Progenitor cell of endocrine pancreas (in vitro differentiated cells): ENCODE data around the gene TKFC. TPM values are rescaled to one million over a fixed set of nuclear protein-coding genes. Genes with fewer than 3 reads are reported as not detected.

ENCODE experiments used
- DNase-seq: peaks from one replicate; pipeline ENCODE4 v3.0.0; 2021; ENCODE audit warnings: low spot score; ENCODE audit not compliant: unreplicated experiment
- H3K27ac Mint-ChIP-seq: 2 replicates; pipeline ENCODE4 v1.8.0; 2021; ENCODE audit warnings: mild to moderate bottlenecking, moderate library complexity, mixed read lengths
- H3K27me3 Mint-ChIP-seq: 2 replicates; pipeline ENCODE4 v1.8.0; 2021; ENCODE audit warnings: mixed read lengths
- H3K36me3 Mint-ChIP-seq: 2 replicates; pipeline ENCODE4 v1.8.0; 2022; ENCODE audit warnings: mixed read lengths; ENCODE audit not compliant: insufficient read depth
- H3K4me1 Mint-ChIP-seq: 2 replicates; pipeline ENCODE4 v1.8.0; 2021; ENCODE audit warnings: low read depth, mixed read lengths
- H3K4me3 Mint-ChIP-seq: 2 replicates; pipeline ENCODE4 v1.8.0; 2021; ENCODE audit warnings: low read depth, mild to moderate bottlenecking, moderate library complexity, mixed read lengths
- H3K9me3 Mint-ChIP-seq: 2 replicates; pipeline ENCODE4 v1.8.0; 2021; ENCODE audit warnings: low read depth, mixed read lengths
- total RNA-seq: library from RNA; stranded (reverse); gene quantifications from 2 replicates; pipeline ENCODE4 v1.2.1, GENCODE V29; 2021
- TF ChIP-seq, protein P1 (sequence below): fragments of 200-600 bp; sonication (generic); IDR thresholded peaks from one replicate; pipeline ENCODE4 v1.5.0; 2021; ENCODE audit warnings: antibody characterized with exemption, mild to moderate bottlenecking; ENCODE audit not compliant: unreplicated experiment

TKFC gene
- total RNA-seq, 1 donor from 2014 or later, result 78.8 TPM

DNA sequence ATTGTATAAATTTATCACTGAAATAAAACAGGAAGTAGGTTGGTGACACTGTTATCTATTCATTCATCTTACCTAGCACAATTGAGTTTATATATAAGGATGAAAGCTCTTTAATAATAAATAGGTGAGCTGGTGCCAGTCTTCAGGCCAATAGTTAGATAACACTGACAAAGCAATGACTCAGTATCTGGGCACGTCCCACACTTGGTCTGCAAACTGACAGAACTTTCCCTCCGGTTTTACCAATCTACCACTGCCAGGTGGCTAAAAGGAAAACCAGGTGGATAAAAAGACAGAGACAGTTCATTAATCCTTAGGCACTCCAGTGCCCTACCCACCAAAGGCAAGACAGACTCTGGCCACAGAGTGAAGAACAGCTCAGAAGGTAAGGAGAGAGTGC, 17.8 kb upstream of the TKFC start:
- TF ChIP-seq, protein P1, sequence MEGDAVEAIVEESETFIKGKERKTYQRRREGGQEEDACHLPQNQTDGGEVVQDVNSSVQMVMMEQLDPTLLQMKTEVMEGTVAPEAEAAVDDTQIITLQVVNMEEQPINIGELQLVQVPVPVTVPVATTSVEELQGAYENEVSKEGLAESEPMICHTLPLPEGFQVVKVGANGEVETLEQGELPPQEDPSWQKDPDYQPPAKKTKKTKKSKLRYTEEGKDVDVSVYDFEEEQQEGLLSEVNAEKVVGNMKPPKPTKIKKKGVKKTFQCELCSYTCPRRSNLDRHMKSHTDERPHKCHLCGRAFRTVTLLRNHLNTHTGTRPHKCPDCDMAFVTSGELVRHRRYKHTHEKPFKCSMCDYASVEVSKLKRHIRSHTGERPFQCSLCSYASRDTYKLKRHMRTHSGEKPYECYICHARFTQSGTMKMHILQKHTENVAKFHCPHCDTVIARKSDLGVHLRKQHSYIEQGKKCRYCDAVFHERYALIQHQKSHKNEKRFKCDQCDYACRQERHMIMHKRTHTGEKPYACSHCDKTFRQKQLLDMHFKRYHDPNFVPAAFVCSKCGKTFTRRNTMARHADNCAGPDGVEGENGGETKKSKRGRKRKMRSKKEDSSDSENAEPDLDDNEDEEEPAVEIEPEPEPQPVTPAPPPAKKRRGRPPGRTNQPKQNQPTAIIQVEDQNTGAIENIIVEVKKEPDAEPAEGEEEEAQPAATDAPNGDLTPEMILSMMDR, result no peak
- Mint-ChIP-seq H3K27ac (no peak overlapping the region), H3K4me3 (no peak overlapping the region), H3K4me1 (no peaks in the 10 kb centered on the region), H3K9me3 (no peaks in the 10 kb centered on the region), H3K36me3 (peaks cover 21% of the 10 kb centered on the region), H3K27me3 (no peaks in the 10 kb centered on the region)
- no peak for DNase-seq

DNA sequence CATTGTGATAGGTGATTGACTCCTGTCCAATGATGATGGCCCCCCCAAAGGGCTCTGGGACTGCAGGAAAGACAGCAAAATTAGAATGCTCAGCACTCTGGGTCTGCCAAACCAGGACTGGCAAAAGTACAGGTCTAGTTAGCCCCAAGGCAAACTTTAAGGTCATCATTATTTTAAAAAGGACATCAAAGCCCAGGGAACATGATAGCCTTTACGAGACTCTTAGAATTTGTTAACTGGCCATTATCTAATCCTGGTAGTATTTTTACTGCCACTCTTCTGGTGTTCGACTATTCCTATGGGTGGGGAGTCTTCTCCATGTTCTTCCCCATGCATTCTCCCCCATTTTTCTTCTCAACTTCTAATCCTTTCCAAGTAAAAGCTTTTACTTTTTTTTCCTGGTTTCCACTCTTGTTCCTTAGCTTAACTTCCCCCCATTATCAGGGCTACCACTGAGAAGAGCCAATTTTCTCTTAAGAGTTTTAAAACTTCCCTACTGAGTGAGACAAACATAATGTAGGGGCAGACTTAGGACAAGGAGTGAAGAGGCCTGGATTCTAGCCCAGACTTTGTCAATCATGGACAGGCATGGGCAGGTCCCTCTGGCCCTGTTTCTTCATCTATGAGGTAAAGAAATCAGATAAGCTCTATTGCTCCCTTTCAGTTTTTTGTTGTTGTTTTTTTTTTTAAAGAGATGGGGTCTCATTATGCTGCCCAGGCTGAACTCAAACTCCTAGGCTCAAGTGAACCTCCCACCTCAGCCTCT, 7.2 kb upstream of the TKFC start:
- peaks cover 29% of the 10 kb centered on the region for H3K36me3 Mint-ChIP-seq
- TF ChIP-seq, protein P1, result no peak
- peaks cover 4% of the 10 kb centered on the region for H3K4me1 Mint-ChIP-seq
- H3K4me3 Mint-ChIP-seq, result no peak overlapping the region
- DNase-seq, result no peak
- H3K27ac Mint-ChIP-seq, result peak overlapping the region; percentile 24
- H3K9me3 Mint-ChIP-seq, result no peaks in the 10 kb centered on the region
- H3K27me3 Mint-ChIP-seq, result no peaks in the 10 kb centered on the region

DNA sequence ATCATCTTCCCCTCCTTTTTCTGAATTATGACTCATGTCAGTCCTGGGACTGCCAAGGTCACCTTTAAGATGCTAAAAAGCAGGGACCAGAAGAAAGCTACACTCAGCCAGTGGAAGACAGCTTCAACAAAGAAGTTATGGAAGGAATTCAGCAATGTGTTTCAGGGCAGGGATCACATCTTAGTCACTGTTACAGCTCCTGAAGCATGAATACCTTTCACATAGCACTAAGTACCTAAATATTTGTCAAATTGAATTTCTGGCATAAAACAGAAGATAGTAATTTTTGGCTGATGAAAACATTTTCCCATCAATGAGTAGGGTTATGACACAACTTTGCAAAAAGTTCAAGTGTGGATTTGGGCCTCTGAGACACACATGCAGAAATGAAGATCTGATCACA, 5.4 kb upstream of the TKFC start:
- DNase-seq, result no peak
- H3K9me3 Mint-ChIP-seq, result no peaks in the 10 kb centered on the region
- H3K27ac Mint-ChIP-seq, result no peak overlapping the region
- H3K27me3 Mint-ChIP-seq, result no peaks in the 10 kb centered on the region
- H3K4me1 Mint-ChIP-seq, result peaks cover 20% of the 10 kb centered on the region
- H3K4me3 Mint-ChIP-seq, result no peak overlapping the region
- H3K36me3 Mint-ChIP-seq, result peaks cover 23% of the 10 kb centered on the region
- TF ChIP-seq, protein P1, result no peak

DNA sequence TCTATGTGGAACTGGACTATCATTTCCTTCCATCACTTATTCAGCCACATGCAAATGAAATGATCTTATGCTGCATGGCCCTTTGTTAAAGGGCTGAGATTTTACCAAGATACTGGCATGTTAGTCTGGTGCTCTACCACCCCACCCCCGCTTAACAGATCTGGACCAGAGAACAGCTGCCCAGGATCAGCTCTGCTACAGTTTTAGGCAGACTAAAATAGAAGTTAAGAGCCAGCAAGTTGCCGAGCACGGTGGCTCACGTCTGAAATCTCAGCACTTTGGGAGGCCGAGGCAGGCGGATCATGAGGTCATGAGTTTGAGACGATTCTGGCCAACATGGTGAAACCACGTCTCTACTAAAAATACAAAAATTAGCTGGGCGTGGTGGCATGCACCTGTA, 4.7 kb upstream of the TKFC start:
- Mint-ChIP-seq H3K4me1 (peaks cover 20% of the 10 kb centered on the region), H3K27ac (no peak overlapping the region), H3K4me3 (no peak overlapping the region), H3K36me3 (peaks cover 17% of the 10 kb centered on the region), H3K9me3 (no peaks in the 10 kb centered on the region), H3K27me3 (no peaks in the 10 kb centered on the region)
- no peak for DNase-seq
- TF ChIP-seq, protein P1, result no peak

DNA sequence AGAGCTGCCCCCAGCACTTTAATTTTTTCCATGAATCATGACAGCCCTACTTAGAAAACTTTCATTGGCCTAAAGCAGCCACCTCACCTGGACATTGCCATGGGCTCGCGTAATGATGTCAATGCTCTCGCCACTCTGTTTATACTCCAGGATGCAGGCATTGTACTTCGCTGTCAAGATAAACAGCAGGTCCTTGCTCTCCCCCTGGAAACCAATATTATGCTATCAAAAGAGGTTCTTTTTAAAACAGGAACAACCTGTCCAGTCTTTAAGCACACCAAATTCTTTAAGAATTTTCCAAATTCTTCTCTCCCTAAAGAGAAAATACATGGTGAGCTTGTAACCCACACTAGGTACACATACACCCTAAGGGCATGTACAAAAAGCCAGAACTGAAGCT, 3.2 kb upstream of the TKFC start:
- no peak overlapping the region for H3K27ac Mint-ChIP-seq
- H3K4me3 Mint-ChIP-seq, result no peak overlapping the region
- no peaks in the 10 kb centered on the region for H3K27me3 Mint-ChIP-seq
- TF ChIP-seq, protein P1, result no peak
- no peaks in the 10 kb centered on the region for H3K9me3 Mint-ChIP-seq
- peaks cover 14% of the 10 kb centered on the region for H3K36me3 Mint-ChIP-seq
- no peak for DNase-seq
- peaks cover 23% of the 10 kb centered on the region for H3K4me1 Mint-ChIP-seq
